ENCODE measurements around the gene MICAL2. TPM values are rescaled to one million over a fixed set of nuclear protein-coding genes. Genes with fewer than 3 reads are reported as not detected.

Gene MICAL2
- total RNA-seq, 4 donors from 2014 or later: 27.4 to 63.6 (median 51.9) TPM

GRCh38 chr11:12091956-12092558 lies 18.3 kb upstream of the MICAL2 start:
- H3K4me1 ChIP-seq: peaks cover 48 to 51% of the 10 kb centered on the region in 2 donors
- 73 to 80% methylated on average over 4 of the region's 4 CpGs for WGBS, 2 donors
- H3K27ac ChIP-seq: peak overlapping the region in 1 of 3 donors; percentile 59
- DNase-seq: no peak
- H3K4me3 ChIP-seq (replicated peaks in 1 of 3): no peak overlapping the region
- H3K27me3 ChIP-seq: no peaks in the 10 kb centered on the region
- H3K9me3 ChIP-seq: no peaks in the 10 kb centered on the region
- no peak for TF ChIP-seq POLR2A (IDR thresholded peaks at IDR 0.05)
- peak in 2 of 6 experiments; percentile 10 to 12 for TF ChIP-seq CTCF (IDR thresholded peaks at IDR 0.05)
- H3K36me3 ChIP-seq: no peaks in the 10 kb centered on the region
- intact Hi-C loops (cut with DNase I): no loop called here

- intact Hi-C loops (cut with DNase I): no loop called here
- no peaks in the 10 kb centered on the region for H3K9me3 ChIP-seq
- peaks cover 41 to 44% of the 10 kb centered on the region in 2 donors for H3K4me1 ChIP-seq
Observed at GRCh38 chr11:12092714-12093113, 17.7 kb upstream of the MICAL2 start.

GRCh38 chr11:12094872-12095800 lies 15.3 kb upstream of the MICAL2 start:
- no peaks in the 10 kb centered on the region for H3K27me3 ChIP-seq
- TF ChIP-seq POLR2A (IDR thresholded peaks at IDR 0.05) (no peak), CTCF (IDR thresholded peaks at IDR 0.05) (no peak)
- DNase-seq: peak; percentile 81 to 84
- peak overlapping the region; percentile 50 to 82 (median 52) for H3K27ac ChIP-seq
- WGBS, 2 donors: 44 to 46% methylated on average over 11 of the region's 11 CpGs
- no peaks in the 10 kb centered on the region for H3K9me3 ChIP-seq
- no peak overlapping the region for H3K4me3 ChIP-seq (replicated peaks in 1 of 3)
- intact Hi-C loops (cut with DNase I): no loop called here
- peaks cover 21 to 25% of the 10 kb centered on the region in 2 donors for H3K4me1 ChIP-seq
- H3K36me3 ChIP-seq: no peaks in the 10 kb centered on the region

More at GRCh38 chr11:12092714-12093113, 17.7 kb upstream of the MICAL2 start:
- H3K27ac ChIP-seq: peak overlapping the region in 1 of 3 donors; percentile 59
- TF ChIP-seq POLR2A (IDR thresholded peaks at IDR 0.05) (no peak), CTCF (IDR thresholded peaks at IDR 0.05) (no peak)
- 71 to 73% methylated on average over 6 of the region's 6 CpGs for WGBS, 2 donors
- no peaks in the 10 kb centered on the region for H3K27me3 ChIP-seq
- H3K36me3 ChIP-seq: no peaks in the 10 kb centered on the region
- peak; percentile 24 to 47 for DNase-seq
- H3K4me3 ChIP-seq (replicated peaks in 1 of 3): no peak overlapping the region

- 90 to 91% methylated on average over 1 of the region's 1 CpG for WGBS, 2 donors
- H3K27me3 ChIP-seq: no peaks in the 10 kb centered on the region
- intact Hi-C loops (cut with DNase I): no loop called here
- no peak for DNase-seq
- no peak for TF ChIP-seq CTCF (IDR thresholded peaks at IDR 0.05)
- no peak for TF ChIP-seq POLR2A (IDR thresholded peaks at IDR 0.05)
- no peaks in the 10 kb centered on the region for H3K36me3 ChIP-seq
- H3K27ac ChIP-seq: no peak overlapping the region
- H3K4me1 ChIP-seq: peaks cover 20 to 22% of the 10 kb centered on the region in 2 donors
- no peak overlapping the region for H3K4me3 ChIP-seq (replicated peaks in 1 of 3)
- H3K9me3 ChIP-seq: no peaks in the 10 kb centered on the region
Observed at GRCh38 chr11:12097219-12097618, 13.2 kb upstream of the MICAL2 start.

- Histone ChIP-seq H3K27ac (no peak overlapping the region), H3K36me3 (no peaks in the 10 kb centered on the region), H3K4me3 (replicated peaks in 1 of 3) (no peak overlapping the region), H3K4me1 (peaks cover 24 to 26% of the 10 kb centered on the region in 2 donors), H3K9me3 (no peaks in the 10 kb centered on the region), H3K27me3 (no peaks in the 10 kb centered on the region)
- WGBS, 2 donors: 87 to 88% methylated on average over 3 of the region's 3 CpGs
- intact Hi-C loops (cut with DNase I): no loop called here
- TF ChIP-seq POLR2A (IDR thresholded peaks at IDR 0.05) (no peak), CTCF (IDR thresholded peaks at IDR 0.05) (no peak)
- no peak for DNase-seq
Observed at GRCh38 chr11:12098601-12099000, 11.8 kb upstream of the MICAL2 start.

All from thyroid gland (tissue), 4 donors.